Uterus (tissue), 2 donors: ENCODE measurements around the gene RHOXF2B.

Experiments
- CTCF ChIP-seq, 4 experiments: fragments of 200-600 bp in 2 of 4; fragments of 450-650 bp in 2 of 4; sonication (generic) in 2 of 4; IDR thresholded peaks; one replicate each; pipeline ENCODE4 v1.5.1; 2016 to 2019; ENCODE audit warnings: antibody characterized with exemption in 4 of 4, mild to moderate bottlenecking in 2 of 4, moderate library complexity in 1 of 4
- POLR2A ChIP-seq, 2 donors: fragments of 450-650 bp; IDR thresholded peaks; one replicate each; pipeline ENCODE4 v1.6.1; 2016; ENCODE audit warnings: antibody characterized with exemption in 2 of 2, mild to moderate bottlenecking in 1 of 2, moderate library complexity in 1 of 2

GRCh38 chrX:120120223-120120622 lies 42.7 kb upstream of the RHOXF2B start:
- TF ChIP-seq CTCF (IDR thresholded peaks at IDR 0.05) = no peak
- TF ChIP-seq POLR2A (IDR thresholded peaks at IDR 0.05) = no peak
